Stomach (tissue), 4 donors: Measurements from ENCODE around the gene PFKFB2.
"Not testable (repeated sequence)": the region's sequence is repeated elsewhere in the genome, so short reads cannot be mapped to it uniquely, and the experiment has no call there.

ENCODE experiments used
- CTCF ChIP-seq, 7 experiments: fragments of 450-650 bp in 4 of 7; fragments of 200-600 bp in 3 of 7; sonication (generic) in 3 of 7; IDR thresholded peaks; one replicate each; pipeline ENCODE4 v1.5.1; 2016 to 2019; ENCODE audit warnings: antibody characterized with exemption in 7 of 7, control low read depth in 2 of 7, mild to moderate bottlenecking in 1 of 7
- EP300 ChIP-seq: sonication (generic); formaldehyde crosslinking; IDR thresholded peaks from one replicate; pipeline ENCODE4 v1.6.1; 2017; ENCODE audit warnings: antibody characterized with exemption
- POLR2A ChIP-seq, 4 donors: fragments of 450-650 bp; IDR thresholded peaks; one replicate each; pipeline ENCODE4 v1.6.1; 2016; ENCODE audit warnings: antibody characterized with exemption in 4 of 4, control low read depth in 2 of 4, mild to moderate bottlenecking in 1 of 4, moderate library complexity in 1 of 4
- POLR2AphosphoS5 ChIP-seq, 3 donors: sonication (generic); formaldehyde crosslinking; IDR thresholded peaks; one replicate each; pipeline ENCODE4 v1.6.1; 2016; ENCODE audit warnings: antibody characterized with exemption in 3 of 3

- TF ChIP-seq CTCF (IDR thresholded peaks at IDR 0.05); POLR2AphosphoS5 (IDR thresholded peaks at IDR 0.05); EP300; POLR2A (IDR thresholded peaks at IDR 0.05): not testable (repeated sequence)
Measured at GRCh38 chr1:207041397-207041796, 11.7 kb upstream of the PFKFB2 start.
